ENCODE results near the gene FGFRL1.
"Not testable (repeated sequence)": the region's sequence is repeated elsewhere in the genome, so short reads cannot be mapped to it uniquely, and the experiment has no call there.

The FGFRL1 gene

GRCh38 chr4:973431-974397, 37.7 kb upstream of the FGFRL1 start, which contains the start of gene DGKQ:
DGKQ (minus strand) TSS chr4:973569; CDS start chr4:973482, 87 bp downstream.
- peak; percentile 73 for DNase-seq (ENCODE audit: low spot score)

- no peak for DNase-seq (ENCODE audit: low spot score)
These were observed 36.8 kb upstream of the FGFRL1 start for GRCh38 chr4:974668-975067.

- not testable (repeated sequence) for DNase-seq (ENCODE audit: low spot score)
These were observed 35.4 kb upstream of the FGFRL1 start for GRCh38 chr4:976016-976415.

- peak; percentile 45 for DNase-seq (ENCODE audit: low spot score)
These were observed 32.3 kb upstream of the FGFRL1 start for GRCh38 chr4:978957-979701.

GRCh38 chr4:982291-982690, 29.1 kb upstream of the FGFRL1 start:
- DNase-seq (ENCODE audit: low spot score): no peak

GRCh38 chr4:982814-983213, 28.6 kb upstream of the FGFRL1 start:
- DNase-seq (ENCODE audit: low spot score): no peak

GRCh38 chr4:984336-985054, 26.9 kb upstream of the FGFRL1 start:
- DNase-seq (ENCODE audit: low spot score): no peak

GRCh38 chr4:985123-985830, 26.1 kb upstream of the FGFRL1 start:
- peak; percentile 84 for DNase-seq (ENCODE audit: low spot score)

- DNase-seq (ENCODE audit: low spot score): no peak
These were observed 25.0 kb upstream of the FGFRL1 start for GRCh38 chr4:986428-986878.

- peak; percentile 85 for DNase-seq (ENCODE audit: low spot score)
These were observed 24.4 kb upstream of the FGFRL1 start, which contains the start of gene IDUA for GRCh38 chr4:986879-987623. IDUA (plus strand) TSS chr4:987044; CDS start chr4:987085, 41 bp downstream.

GRCh38 chr4:987624-988513, 23.6 kb upstream of the FGFRL1 start:
- peak; percentile 93 for DNase-seq (ENCODE audit: low spot score)

- DNase-seq (ENCODE audit: low spot score): no peak
These were observed 22.4 kb upstream of the FGFRL1 start for GRCh38 chr4:988726-989721.

GRCh38 chr4:989722-990471, 21.5 kb upstream of the FGFRL1 start:
- DNase-seq (ENCODE audit: low spot score): no peak

GRCh38 chr4:990746-991367, 20.6 kb upstream of the FGFRL1 start:
- no peak for DNase-seq (ENCODE audit: low spot score)

- no peak for DNase-seq (ENCODE audit: low spot score)
These were observed 19.8 kb upstream of the FGFRL1 start for GRCh38 chr4:991451-992296.
